Measurements from ENCODE around the gene ZDHHC12.

GRCh38 chr9:128713941-128714573, 9.9 kb downstream of the ZDHHC12 start:
- TF ChIP-seq, protein P1, sequence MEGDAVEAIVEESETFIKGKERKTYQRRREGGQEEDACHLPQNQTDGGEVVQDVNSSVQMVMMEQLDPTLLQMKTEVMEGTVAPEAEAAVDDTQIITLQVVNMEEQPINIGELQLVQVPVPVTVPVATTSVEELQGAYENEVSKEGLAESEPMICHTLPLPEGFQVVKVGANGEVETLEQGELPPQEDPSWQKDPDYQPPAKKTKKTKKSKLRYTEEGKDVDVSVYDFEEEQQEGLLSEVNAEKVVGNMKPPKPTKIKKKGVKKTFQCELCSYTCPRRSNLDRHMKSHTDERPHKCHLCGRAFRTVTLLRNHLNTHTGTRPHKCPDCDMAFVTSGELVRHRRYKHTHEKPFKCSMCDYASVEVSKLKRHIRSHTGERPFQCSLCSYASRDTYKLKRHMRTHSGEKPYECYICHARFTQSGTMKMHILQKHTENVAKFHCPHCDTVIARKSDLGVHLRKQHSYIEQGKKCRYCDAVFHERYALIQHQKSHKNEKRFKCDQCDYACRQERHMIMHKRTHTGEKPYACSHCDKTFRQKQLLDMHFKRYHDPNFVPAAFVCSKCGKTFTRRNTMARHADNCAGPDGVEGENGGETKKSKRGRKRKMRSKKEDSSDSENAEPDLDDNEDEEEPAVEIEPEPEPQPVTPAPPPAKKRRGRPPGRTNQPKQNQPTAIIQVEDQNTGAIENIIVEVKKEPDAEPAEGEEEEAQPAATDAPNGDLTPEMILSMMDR (IDR thresholded peaks at IDR 0.05) = no peak
- no peak for TF ChIP-seq POLR2A (IDR thresholded peaks at IDR 0.05)

All from heart left ventricle (tissue), 13 donors.